ENCODE results near the gene FAM83E. TPM values are rescaled to one million over a fixed set of nuclear protein-coding genes. Genes with fewer than 3 reads are reported as not detected.

FAM83E gene
- total and polyA plus RNA-seq, 4 experiments from 2014 or later, result 4.3 to 5.3 TPM; not detected in 2

GRCh38 chr19:48613852-48614435 is 932 bp downstream of the FAM83E start:
- peaks cover 23 to 44% of the 10 kb centered on the region in 2 donors for H3K36me3 Mint-ChIP-seq

GRCh38 chr19:48613024-48613851 is 1.6 kb downstream of the FAM83E start:
- POLR2A ChIA-PET (ENCODE audit: partially characterized antibody), result interaction anchor here (0.9 to 1.3 kb wide), 3 partner anchors 20 to 24 kb away, joined by 3 to 5 read pairs (median 4); no protein-coding TSS in a partner anchor
- no peaks in the 10 kb centered on the region for H3K27me3 Mint-ChIP-seq
- CTCF ChIA-PET (ENCODE audit: partially characterized antibody), result no interaction called here
- Histone ChIP-seq H3K27ac (ENCODE audit: low read depth, low read length) (no peak overlapping the region), H3K9me3 (ENCODE audit: control insufficient read depth in 1 of 2, low read length in 2 of 2) (no peaks in the 10 kb centered on the region), H3K27me3 (ENCODE audit: insufficient read depth, low read length) (no peaks in the 10 kb centered on the region), H3K4me3 (ENCODE audit: low read length in 2 of 2) (no peak overlapping the region), H3K4me1 (ENCODE audit: insufficient read depth, low read length) (peaks cover 25% of the 10 kb centered on the region), H3K36me3 (ENCODE audit: insufficient read depth, low read length) (peaks cover 35% of the 10 kb centered on the region)
- intact Hi-C loops (cut with micrococcal nuclease), result no loop called here
- DNase-seq, result no peak
- peaks cover 0 to 2% (median 0%) of the 10 kb centered on the region in 8 donors for H3K9me3 Mint-ChIP-seq
- peaks cover 23 to 37% of the 10 kb centered on the region in 2 donors for H3K36me3 Mint-ChIP-seq
- peaks cover 10 to 39% (median 25%) of the 10 kb centered on the region in 4 donors for H3K4me1 Mint-ChIP-seq
- H3K27ac Mint-ChIP-seq, result peak overlapping the region in 3 of 7 donors; percentile 51 to 73 (median 64)
- peak overlapping the region in 1 of 8 donors; percentile 35 for H3K4me3 Mint-ChIP-seq

More at GRCh38 chr19:48613852-48614435, 932 bp downstream of the FAM83E start:
- Histone ChIP-seq H3K36me3 (ENCODE audit: insufficient read depth, low read length) (peaks cover 35% of the 10 kb centered on the region), H3K27me3 (ENCODE audit: insufficient read depth, low read length) (no peaks in the 10 kb centered on the region), H3K27ac (ENCODE audit: low read depth, low read length) (no peak overlapping the region), H3K9me3 (ENCODE audit: control insufficient read depth in 1 of 2, low read length in 2 of 2) (no peaks in the 10 kb centered on the region), H3K4me3 (ENCODE audit: low read length in 2 of 2) (no peak overlapping the region), H3K4me1 (ENCODE audit: insufficient read depth, low read length) (peaks cover 28% of the 10 kb centered on the region)
- CTCF ChIA-PET (ENCODE audit: partially characterized antibody), result no interaction called here
- peaks cover 0 to 2% (median 0%) of the 10 kb centered on the region in 8 donors for H3K9me3 Mint-ChIP-seq
- peak overlapping the region in 3 of 7 donors; percentile 51 to 73 (median 64) for H3K27ac Mint-ChIP-seq
- no peak for DNase-seq
- H3K27me3 Mint-ChIP-seq, result no peaks in the 10 kb centered on the region
- intact Hi-C loops (cut with micrococcal nuclease), result no loop called here
- peak overlapping the region in 1 of 8 donors; percentile 43 for H3K4me3 Mint-ChIP-seq
- POLR2A ChIA-PET (ENCODE audit: partially characterized antibody), result interaction anchor here (0.9 to 5.6 kb wide), 6 partner anchors 10 to 32 kb away, joined by 3 to 70 read pairs (median 4); partner anchors contain the start of genes CA11 and DBP
- peaks cover 7 to 42% (median 25%) of the 10 kb centered on the region in 4 donors for H3K4me1 Mint-ChIP-seq

DNA sequence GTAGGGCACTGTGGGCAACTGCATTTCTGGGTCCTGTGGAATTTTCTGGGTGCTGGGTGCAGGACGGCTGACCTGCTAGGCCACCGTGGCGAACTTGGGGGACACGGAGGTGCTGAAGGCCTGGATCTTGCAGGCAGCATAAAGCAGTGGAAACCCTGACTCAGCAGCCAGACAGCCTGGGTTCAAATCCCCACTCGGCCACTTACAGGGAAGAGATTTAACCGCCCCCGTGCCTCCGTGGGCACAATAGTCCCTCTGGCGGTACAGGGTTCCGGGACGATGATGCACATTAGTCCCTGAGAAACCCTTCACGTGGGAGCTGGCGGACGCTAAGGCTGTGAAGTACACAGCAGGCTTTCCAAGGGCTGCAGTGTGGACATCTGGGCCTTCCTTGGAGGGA is 3.0 kb downstream of the FAM83E start:
- intact Hi-C loops (cut with micrococcal nuclease), result no loop called here
- Mint-ChIP-seq H3K9me3 (peaks cover 0 to 2% (median 0%) of the 10 kb centered on the region in 8 donors), H3K27ac (peak overlapping the region in 1 of 7 donors; percentile 42), H3K4me3 (no peak overlapping the region), H3K36me3 (peaks cover 16 to 24% of the 10 kb centered on the region in 2 donors), H3K27me3 (no peaks in the 10 kb centered on the region), H3K4me1 (peaks cover 7 to 25% (median 15%) of the 10 kb centered on the region in 4 donors)
- H3K4me1 ChIP-seq (ENCODE audit: insufficient read depth, low read length), result peaks cover 12% of the 10 kb centered on the region
- no peaks in the 10 kb centered on the region for H3K27me3 ChIP-seq (ENCODE audit: insufficient read depth, low read length)
- H3K9me3 ChIP-seq (ENCODE audit: control insufficient read depth in 1 of 2, low read length in 2 of 2), result no peaks in the 10 kb centered on the region
- CTCF ChIA-PET (ENCODE audit: partially characterized antibody), result no interaction called here
- no peak for DNase-seq
- H3K36me3 ChIP-seq (ENCODE audit: insufficient read depth, low read length), result peaks cover 23% of the 10 kb centered on the region
- H3K27ac ChIP-seq (ENCODE audit: low read depth, low read length), result no peak overlapping the region
- POLR2A ChIA-PET (ENCODE audit: partially characterized antibody), result no interaction called here
- no peak overlapping the region for H3K4me3 ChIP-seq (ENCODE audit: low read length in 2 of 2)

DNA sequence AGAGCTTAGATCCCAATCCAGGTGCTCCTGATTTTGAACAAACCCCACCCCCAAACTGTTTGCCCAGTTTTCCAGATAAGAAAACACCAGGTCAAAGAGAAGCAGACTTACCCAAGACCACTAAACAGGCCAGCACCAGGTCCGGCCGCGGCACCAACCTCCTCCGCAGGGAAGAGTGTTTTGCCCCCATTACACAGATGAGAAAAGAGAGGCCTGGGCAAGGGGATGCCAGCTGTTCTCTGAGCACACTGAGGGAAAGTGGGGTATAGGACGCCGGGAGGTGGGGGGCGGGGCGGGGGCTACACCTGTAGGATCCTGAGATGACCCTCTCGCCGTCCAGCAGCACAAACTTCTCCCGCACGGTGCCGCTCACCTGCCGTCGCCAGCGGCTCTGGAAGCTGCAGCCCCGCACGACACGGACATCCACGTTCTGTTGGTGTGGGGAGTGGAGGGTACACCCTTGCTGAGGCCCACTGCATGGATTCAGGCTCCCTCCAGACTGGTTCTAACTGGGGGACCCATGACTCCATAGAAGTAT is 5.2 kb downstream of the FAM83E start:
- Mint-ChIP-seq H3K27ac (no peak overlapping the region), H3K27me3 (no peaks in the 10 kb centered on the region), H3K36me3 (peaks cover 0 to 8% of the 10 kb centered on the region in 2 donors), H3K4me1 (peaks cover 2 to 11% (median 5%) of the 10 kb centered on the region in 4 donors), H3K4me3 (no peak overlapping the region), H3K9me3 (no peaks in the 10 kb centered on the region)
- no peak for DNase-seq
- H3K9me3 ChIP-seq (ENCODE audit: control insufficient read depth in 1 of 2, low read length in 2 of 2), result no peaks in the 10 kb centered on the region
- intact Hi-C loops (cut with micrococcal nuclease), result loop anchor here (2.0 kb wide), 1 partner anchor 343 kb away; no protein-coding TSS in a partner anchor
- H3K36me3 ChIP-seq (ENCODE audit: insufficient read depth, low read length), result peaks cover 1% of the 10 kb centered on the region
- ChIA-PET CTCF (ENCODE audit: partially characterized antibody) (interaction anchor here (0.7 to 6.7 kb wide), 16 partner anchors 8 to 1400 kb away, joined by 3 to 82 read pairs (median 4); partner anchors contain the start of genes CA11, RPL18 and SPHK2), POLR2A (ENCODE audit: partially characterized antibody) (interaction anchor here (0.6 to 3.3 kb wide), 9 partner anchors 8 to 288 kb away, joined by 3 to 41 read pairs (median 4); partner anchors contain the start of genes RPL18, SPHK2 and TMEM143)
- H3K27me3 ChIP-seq (ENCODE audit: insufficient read depth, low read length), result no peaks in the 10 kb centered on the region
- H3K27ac ChIP-seq (ENCODE audit: low read depth, low read length), result no peak overlapping the region
- no peak overlapping the region for H3K4me3 ChIP-seq (ENCODE audit: low read length in 2 of 2)
- H3K4me1 ChIP-seq (ENCODE audit: insufficient read depth, low read length), result no peaks in the 10 kb centered on the region

- H3K27me3 ChIP-seq (ENCODE audit: insufficient read depth, low read length), result no peaks in the 10 kb centered on the region
- peak; percentile 57 to 63 (median 60) for DNase-seq
- intact Hi-C loops (cut with micrococcal nuclease), result loop anchor here (1.0 to 2.0 kb wide), 6 partner anchors 20 to 342 kb away; no protein-coding TSS in a partner anchor
- Mint-ChIP-seq H3K9me3 (no peaks in the 10 kb centered on the region), H3K27ac (peak overlapping the region in 5 of 7 donors; percentile 22 to 94 (median 73)), H3K36me3 (peaks cover 0 to 2% of the 10 kb centered on the region in 2 donors), H3K27me3 (no peaks in the 10 kb centered on the region), H3K4me1 (peaks cover 2 to 6% (median 5%) of the 10 kb centered on the region in 4 donors), H3K4me3 (peak overlapping the region in 6 of 8 donors; percentile 24 to 73 (median 53))
- ChIA-PET CTCF (ENCODE audit: partially characterized antibody) (interaction anchor here (0.6 to 6.7 kb wide), 23 partner anchors 9 to 1676 kb away, joined by 3 to 82 read pairs (median 4); partner anchors contain the start of genes CA11, RPL18 and SPHK2), POLR2A (ENCODE audit: partially characterized antibody) (interaction anchor here (1.0 to 3.3 kb wide), 11 partner anchors 9 to 276 kb away, joined by 3 to 41 read pairs (median 4); partner anchors contain the start of genes RPL18, SPHK2, SYNGR4 and TMEM143)
- H3K4me1 ChIP-seq (ENCODE audit: insufficient read depth, low read length), result no peaks in the 10 kb centered on the region
- no peak overlapping the region for H3K27ac ChIP-seq (ENCODE audit: low read depth, low read length)
- H3K4me3 ChIP-seq (ENCODE audit: low read length in 2 of 2), result no peak overlapping the region
- no peaks in the 10 kb centered on the region for H3K9me3 ChIP-seq (ENCODE audit: control insufficient read depth in 1 of 2, low read length in 2 of 2)
- H3K36me3 ChIP-seq (ENCODE audit: insufficient read depth, low read length), result no peaks in the 10 kb centered on the region
These were observed 6.0 kb downstream of the FAM83E start for GRCh38 chr19:48608798-48609263.

GRCh38 chr19:48607359-48607755 is 7.5 kb downstream of the FAM83E start:
- no peaks in the 10 kb centered on the region for H3K4me1 ChIP-seq (ENCODE audit: insufficient read depth, low read length)
- H3K4me1 Mint-ChIP-seq, result peaks cover 2 to 6% (median 5%) of the 10 kb centered on the region in 4 donors
- no peaks in the 10 kb centered on the region for H3K36me3 Mint-ChIP-seq
- intact Hi-C loops (cut with micrococcal nuclease), result no loop called here
- H3K36me3 ChIP-seq (ENCODE audit: insufficient read depth, low read length), result no peaks in the 10 kb centered on the region
- no peak overlapping the region for H3K4me3 ChIP-seq (ENCODE audit: low read length in 2 of 2)
- H3K4me3 Mint-ChIP-seq, result no peak overlapping the region
- no peaks in the 10 kb centered on the region for H3K9me3 Mint-ChIP-seq
- no peak for DNase-seq
- H3K27ac Mint-ChIP-seq, result no peak overlapping the region
- POLR2A ChIA-PET (ENCODE audit: partially characterized antibody), result interaction anchor here (1.1 kb wide), 1 partner anchor 244 kb away, joined by 4 read pairs; the partner anchor contains the start of genes SYNGR4 and TMEM143
- no peaks in the 10 kb centered on the region for H3K27me3 Mint-ChIP-seq
- CTCF ChIA-PET (ENCODE audit: partially characterized antibody), result interaction anchor here (0.6 to 6.7 kb wide), 7 partner anchors 10 to 273 kb away, joined by 3 to 82 read pairs (median 14); no protein-coding TSS in a partner anchor
- H3K27me3 ChIP-seq (ENCODE audit: insufficient read depth, low read length), result no peaks in the 10 kb centered on the region
- H3K27ac ChIP-seq (ENCODE audit: low read depth, low read length), result no peak overlapping the region
- no peaks in the 10 kb centered on the region for H3K9me3 ChIP-seq (ENCODE audit: control insufficient read depth in 1 of 2, low read length in 2 of 2)

Data from CD4-positive, alpha-beta memory T cell (primary cell).